GM23338 (cell line): Measurements from ENCODE around the gene IMMP2L. TPM values are rescaled to one million over a fixed set of nuclear protein-coding genes. Genes with fewer than 3 reads are reported as not detected.

ENCODE experiments used
- ATAC-seq: fragments of 200-7000 bp; cut with Tn5 transposase; 3 replicates; pipeline ENCODE4 v1.9.1; 2020
- DNase-seq: peaks from one replicate; pipeline ENCODE4 v3.0.0-alpha.2; 2015; ENCODE audit warnings: low spot score
- H2AFZ ChIP-seq: fragments of 200-600 bp; sonication (generic); 2 replicates; pipeline ENCODE4 v1.8.0; 2016; ENCODE audit warnings: antibody characterized with exemption, mild to moderate bottlenecking, moderate library complexity
- H3F3A ChIP-seq: fragments of 200-600 bp; sonication (generic); replicated peaks from 2 replicates; pipeline ENCODE4 v1.8.0; 2017; ENCODE audit warnings: antibody characterized with exemption, mixed run types, low read depth
- H3K27ac ChIP-seq: fragments of 200-600 bp; sonication (generic); 2 replicates; pipeline ENCODE4 v1.6.1; 2016; ENCODE audit warnings: low read depth
- H3K27me3 ChIP-seq: fragments of 200-600 bp; sonication (generic); 2 replicates; pipeline ENCODE4 v1.8.0; 2016; ENCODE audit warnings: mild to moderate bottlenecking, mixed run types, moderate library complexity; ENCODE audit not compliant: insufficient read depth
- H3K36me3 ChIP-seq: fragments of 200-600 bp; sonication (generic); 2 replicates; pipeline ENCODE4 v1.8.0; 2016; ENCODE audit warnings: mild to moderate bottlenecking; ENCODE audit not compliant: insufficient read depth
- H3K4me1 ChIP-seq: fragments of 200-600 bp; sonication (generic); 2 replicates; pipeline ENCODE4 v1.8.0; 2016; ENCODE audit warnings: mild to moderate bottlenecking, moderate library complexity; ENCODE audit not compliant: insufficient read depth
- H3K4me2 ChIP-seq: fragments of 200-600 bp; sonication (generic); 2 replicates; pipeline ENCODE4 v1.7.1; 2017; ENCODE audit warnings: mixed run types
- H3K4me3 ChIP-seq: fragments of 200-600 bp; sonication (generic); 2 replicates; pipeline ENCODE4 v1.6.1; 2016; ENCODE audit warnings: mixed run types
- H3K79me2 ChIP-seq: fragments of 200-600 bp; sonication (generic); replicated peaks from 2 replicates; pipeline ENCODE4 v1.8.0; 2017; ENCODE audit warnings: mild to moderate bottlenecking; ENCODE audit not compliant: insufficient read depth
- H3K9me2 ChIP-seq: fragments of 200-600 bp; sonication (generic); 2 replicates; pipeline ENCODE4 v1.8.0; 2017; ENCODE audit not compliant: insufficient read depth
- H4K20me1 ChIP-seq: fragments of 200-600 bp; sonication (generic); replicated peaks from 2 replicates; pipeline ENCODE4 v1.8.0; 2017; ENCODE audit warnings: mild to moderate bottlenecking; ENCODE audit not compliant: insufficient read depth
- H3K27ac Mint-ChIP-seq: 2 replicates; pipeline ENCODE4 v1.8.0; 2020; ENCODE audit warnings: inconsistent platforms, mild to moderate bottlenecking, moderate library complexity, mixed read lengths
- H3K27me3 Mint-ChIP-seq: 3 replicates; pipeline ENCODE4 v1.8.0; 2022; ENCODE audit warnings: low read depth, mild to moderate bottlenecking, moderate library complexity, mixed read lengths, inconsistent platforms; ENCODE audit not compliant: insufficient read depth, poor library complexity
- H3K36me3 Mint-ChIP-seq: 3 replicates; pipeline ENCODE4 v1.8.0; 2021; ENCODE audit warnings: low read depth, mild to moderate bottlenecking, inconsistent platforms, moderate library complexity, mixed read lengths
- H3K4me1 Mint-ChIP-seq: 3 replicates; pipeline ENCODE4 v1.8.0; 2020; ENCODE audit warnings: mild to moderate bottlenecking, inconsistent platforms, mixed read lengths
- H3K4me3 Mint-ChIP-seq: 3 replicates; pipeline ENCODE4 v1.8.0; 2021; ENCODE audit warnings: moderate library complexity, mild to moderate bottlenecking, inconsistent platforms, mixed read lengths
- H3K9me3 Mint-ChIP-seq: 3 replicates; pipeline ENCODE4 v1.8.0; 2020; ENCODE audit warnings: moderate library complexity, mild to moderate bottlenecking, inconsistent platforms, mixed read lengths
- CREB1 ChIP-seq: fragments of 250-450 bp; sonication (Bioruptor Pico); IDR thresholded peaks from 2 replicates; pipeline ENCODE4 v1.5.0; 2020; ENCODE audit warnings: low read depth, mild to moderate bottlenecking, moderate library complexity
- CTCF ChIP-seq, 2 experiments: fragments of 200-600 bp in 1 of 2; sonication (generic) in 1 of 2; conservative IDR thresholded peaks; 2 replicates each; pipeline versions ENCODE4 v1.5.1 to v1.6.1; 2016 to 2017; ENCODE audit warnings: antibody characterized with exemption in 2 of 2, low read depth in 2 of 2, mild to moderate bottlenecking in 2 of 2, moderate library complexity in 1 of 2
- EZH2 ChIP-seq: fragments of 200-600 bp; sonication (generic); IDR thresholded peaks from one replicate; pipeline ENCODE4 v1.8.0; 2017; ENCODE audit warnings: antibody characterized with exemption, mild to moderate bottlenecking, low read depth; ENCODE audit not compliant: unreplicated experiment
- EZH2phosphoT487 ChIP-seq: fragments of 200-600 bp; sonication (generic); IDR thresholded peaks from one replicate; pipeline ENCODE4 v1.8.1; 2018; ENCODE audit warnings: antibody characterized with exemption; ENCODE audit not compliant: unreplicated experiment
- JUNB ChIP-seq: IDR thresholded peaks from one replicate; pipeline ENCODE4 v1.6.1; 2016; ENCODE audit warnings: antibody characterized with exemption; ENCODE audit not compliant: unreplicated experiment
- NANOG ChIP-seq: IDR thresholded peaks from 2 replicates; pipeline ENCODE4 v1.6.1; 2016; ENCODE audit warnings: antibody characterized with exemption, borderline replicate concordance
- POLR2AphosphoS5 ChIP-seq: IDR thresholded peaks from 2 replicates; pipeline ENCODE4 v1.6.1; 2016; ENCODE audit warnings: antibody characterized with exemption, low read depth
- REST ChIP-seq: IDR thresholded peaks from one replicate; pipeline ENCODE4 v1.6.1; 2018; ENCODE audit warnings: antibody characterized with exemption; ENCODE audit not compliant: unreplicated experiment
- STAT1 ChIP-seq: IDR thresholded peaks from one replicate; pipeline ENCODE4 v1.6.1; 2016; ENCODE audit warnings: antibody characterized with exemption; ENCODE audit not compliant: unreplicated experiment
- ZNF114 ChIP-seq: fragments of 250-450 bp; sonication (Bioruptor Pico); IDR thresholded peaks from 2 replicates; pipeline ENCODE4 v1.5.0; 2020; ENCODE audit warnings: mild to moderate bottlenecking, moderate library complexity
- ZNF331 ChIP-seq: fragments of 250-450 bp; sonication (Bioruptor Pico); IDR thresholded peaks from 2 replicates; pipeline ENCODE4 v1.5.0; 2020; ENCODE audit warnings: low read depth, mild to moderate bottlenecking, moderate library complexity
- ZNF462 ChIP-seq: fragments of 250-450 bp; sonication (Bioruptor Pico); IDR thresholded peaks from 2 replicates; pipeline ENCODE4 v1.5.0; 2020; ENCODE audit warnings: mild to moderate bottlenecking, moderate library complexity
- polyA plus RNA-seq: library from polyadenylated mRNA; unstranded; fragments of >200 nt; fragmentation: Nextera tagmentation; extraction: Ambion mirVana; gene quantifications from 2 replicates; pipeline ENCODE4 v1.2.1, GENCODE V29; 2016
- total RNA-seq: library from RNA; depleted of rRNA; stranded (reverse); fragments of >200 nt; shearing (Covaris generic); gene quantifications from 2 replicates; pipeline ENCODE4 v1.2.3, GENCODE V29; 2014

Gene IMMP2L
- total and polyA plus RNA-seq, 2 experiments from 2014 or later = 7.3 to 14.0 TPM

GRCh38 chr7:111380945-111381344 is 181.3 kb downstream of the IMMP2L start:
- no peaks in the 10 kb centered on the region for H3K36me3 ChIP-seq
- no peak overlapping the region for H3K4me3 ChIP-seq
- H3K4me1 ChIP-seq = 0 out of 2 replicates have a peak, but pooled peaks cover 4% of the 10 kb centered on the region
- ATAC-seq (no peak), DNase-seq (no peak)
- no peaks in the 10 kb centered on the region for H3K27me3 Mint-ChIP-seq
- H4K20me1 ChIP-seq = no peaks in the 10 kb centered on the region
- no peak for TF ChIP-seq ZNF331 (CRISPR knock-in tag)
- no peak overlapping the region for H3K4me3 Mint-ChIP-seq
- H3K79me2 ChIP-seq = no peaks in the 10 kb centered on the region
- H3K27me3 ChIP-seq = no peaks in the 10 kb centered on the region
- no peaks in the 10 kb centered on the region for H3K4me1 Mint-ChIP-seq
- no peaks in the 10 kb centered on the region for H3K36me3 Mint-ChIP-seq
- no peak overlapping the region for H3K4me2 ChIP-seq
- H3K27ac ChIP-seq = no peak overlapping the region
- H2AFZ ChIP-seq = no peak overlapping the region
- H3K9me3 Mint-ChIP-seq = no peaks in the 10 kb centered on the region
- H3K9me2 ChIP-seq = 0 out of 2 replicates have a peak, but pooled peaks cover 3% of the 10 kb centered on the region
- no peaks in the 10 kb centered on the region for H3F3A ChIP-seq
- H3K27ac Mint-ChIP-seq = no peak overlapping the region

GRCh38 chr7:111374027-111374426 is 188.3 kb downstream of the IMMP2L start:
- DNase-seq = no peak
- TF ChIP-seq EZH2phosphoT487 (no peak), POLR2AphosphoS5 (no peak), ZNF114 (no peak), STAT1 (no peak), CREB1 (CRISPR knock-in tag) (no peak), REST (no peak), NANOG (no peak), ZNF462 (CRISPR knock-in tag) (no peak), ZNF331 (CRISPR knock-in tag) (no peak), JUNB (no peak), EZH2 (no peak), CTCF (conservative IDR thresholded peaks at IDR 0.05; ENCODE audit: low read depth in 2 of 2) (no peak)

More at GRCh38 chr7:111374027-111374426, 188.3 kb downstream of the IMMP2L start:
- Histone ChIP-seq H3F3A (no peaks in the 10 kb centered on the region), H3K27me3 (no peaks in the 10 kb centered on the region), H3K9me2 (no peaks in the 10 kb centered on the region), H3K4me2 (no peak overlapping the region), H3K79me2 (no peaks in the 10 kb centered on the region), H3K27ac (no peak overlapping the region), H2AFZ (no peak overlapping the region), H3K4me3 (no peak overlapping the region), H3K4me1 (no peaks in the 10 kb centered on the region), H3K36me3 (no peaks in the 10 kb centered on the region), H4K20me1 (no peaks in the 10 kb centered on the region)
- Mint-ChIP-seq H3K4me3 (no peak overlapping the region), H3K27ac (no peak overlapping the region), H3K36me3 (no peaks in the 10 kb centered on the region), H3K4me1 (no peaks in the 10 kb centered on the region; the same call in 2 of the 3 replicates), H3K27me3 (no peaks in the 10 kb centered on the region), H3K9me3 (no peaks in the 10 kb centered on the region)
- ATAC-seq = no peak
